HepG2 (cell line): ENCODE results near the gene APC2. TPM values are rescaled to one million over a fixed set of nuclear protein-coding genes. Genes with fewer than 3 reads are reported as not detected.

ENCODE experiments used
- DPF2 ChIP-seq: sonication (generic); formaldehyde crosslinking; IDR thresholded peaks from 2 replicates; pipeline ENCODE4 v1.4.0; 2020; ENCODE audit warnings: mild to moderate bottlenecking, low read depth, missing genetic modification reagents, borderline replicate concordance
- FOXA3 ChIP-seq: IDR thresholded peaks from 2 replicates; pipeline ENCODE4 v1.6.1; 2016; ENCODE audit warnings: missing genetic modification reagents, missing compliant biosample characterization
- HDAC2 ChIP-seq: sonication (generic); formaldehyde crosslinking; IDR thresholded peaks from 2 replicates; pipeline ENCODE4 v1.4.0; 2020; ENCODE audit warnings: missing genetic modification reagents
- RAD51 ChIP-seq: fragments of 450-650 bp; IDR thresholded peaks from 2 replicates; pipeline ENCODE4 v1.6.1; 2016; ENCODE audit warnings: borderline replicate concordance
- SALL1 ChIP-seq: sonication (generic); formaldehyde crosslinking; IDR thresholded peaks from 2 replicates; pipeline ENCODE4 v1.8.0; 2022; ENCODE audit warnings: mild to moderate bottlenecking, missing genetic modification reagents
- SMAD3 ChIP-seq: sonication (generic); formaldehyde crosslinking; IDR thresholded peaks from 2 replicates; pipeline ENCODE4 v1.4.0; 2020; ENCODE audit warnings: missing genetic modification reagents
- TBL1XR1 ChIP-seq: fragments of 150-350 bp; IDR thresholded peaks from 2 replicates; pipeline ENCODE4 v1.6.1; 2014; ENCODE audit warnings: borderline replicate concordance, low read length; ENCODE audit not compliant: partially characterized antibody
- ZEB1 ChIP-seq: IDR thresholded peaks from 2 replicates; pipeline ENCODE4 v1.6.1; 2012; ENCODE audit warnings: mild to moderate bottlenecking, low read depth, inconsistent platforms; ENCODE audit not compliant: insufficient replicate concordance
- ZFX ChIP-seq: sonication (generic); formaldehyde crosslinking; IDR thresholded peaks from 2 replicates; pipeline ENCODE4 v1.4.0; 2020; ENCODE audit warnings: mild to moderate bottlenecking, low read depth, missing genetic modification reagents, moderate library complexity
- ZNF549 ChIP-seq: sonication (generic); formaldehyde crosslinking; IDR thresholded peaks from 2 replicates; pipeline ENCODE4 v1.5.0; 2020; ENCODE audit warnings: missing genetic modification reagents
- ZNF616 ChIP-seq: sonication (generic); formaldehyde crosslinking; IDR thresholded peaks from 2 replicates; pipeline ENCODE4 v1.5.0; 2020; ENCODE audit warnings: low read depth, mild to moderate bottlenecking, missing genetic modification reagents
- ZNF670 ChIP-seq: sonication (generic); formaldehyde crosslinking; IDR thresholded peaks from 2 replicates; pipeline ENCODE4 v1.8.0; 2022; ENCODE audit warnings: mild to moderate bottlenecking, missing genetic modification reagents, borderline replicate concordance
- ZNF747 ChIP-seq: sonication (generic); formaldehyde crosslinking; IDR thresholded peaks from 2 replicates; pipeline ENCODE4 v1.8.1; 2023; ENCODE audit warnings: missing genetic modification reagents, mild to moderate bottlenecking, borderline replicate concordance
- polyA plus RNA-seq, 8 experiments: library from polyadenylated mRNA; depleted of rRNA in 3 of 8; stranded (reverse) in 7 of 8; unstranded in 1 of 8; fragments of >200 nt; fragmentation: Illumina TruSeq in 4 of 8; extraction: Trizol in 4 of 8; gene quantifications; 2 replicates each; pipeline versions ENCODE4 v1.2.1 to v1.2.3, GENCODE V29; 2011 to 2016; ENCODE audit warnings: low read depth in 4 of 8, missing spikeins in 1 of 8, mixed read lengths in 1 of 8; ENCODE audit not compliant: insufficient read depth in 1 of 8
- total RNA-seq, 5 experiments: library from RNA; depleted of rRNA; stranded (reverse); fragments of >200 nt; fragmentation: Illumina TruSeq; extraction: Trizol; gene quantifications; 2 replicates each; pipeline ENCODE4 v1.2.3, GENCODE V29; 2016; ENCODE audit warnings: low read depth in 1 of 5
- TF ChIP-seq, protein P1 (sequence below): IDR thresholded peaks from 2 replicates; pipeline ENCODE4 v1.6.1; 2016; ENCODE audit warnings: missing compliant biosample characterization, missing genetic modification reagents, borderline replicate concordance
- TF ChIP-seq, protein P2 (sequence below): sonication (generic); formaldehyde crosslinking; IDR thresholded peaks from 2 replicates; pipeline ENCODE4 v1.4.0; 2020; ENCODE audit warnings: missing genetic modification reagents, borderline replicate concordance

Gene APC2
- total and polyA plus RNA-seq, 2 of the 13 experiments (the other 11 are each of a cell fraction or from before 2014, with no cell fraction given): 0.08 to 0.22 TPM

DNA sequence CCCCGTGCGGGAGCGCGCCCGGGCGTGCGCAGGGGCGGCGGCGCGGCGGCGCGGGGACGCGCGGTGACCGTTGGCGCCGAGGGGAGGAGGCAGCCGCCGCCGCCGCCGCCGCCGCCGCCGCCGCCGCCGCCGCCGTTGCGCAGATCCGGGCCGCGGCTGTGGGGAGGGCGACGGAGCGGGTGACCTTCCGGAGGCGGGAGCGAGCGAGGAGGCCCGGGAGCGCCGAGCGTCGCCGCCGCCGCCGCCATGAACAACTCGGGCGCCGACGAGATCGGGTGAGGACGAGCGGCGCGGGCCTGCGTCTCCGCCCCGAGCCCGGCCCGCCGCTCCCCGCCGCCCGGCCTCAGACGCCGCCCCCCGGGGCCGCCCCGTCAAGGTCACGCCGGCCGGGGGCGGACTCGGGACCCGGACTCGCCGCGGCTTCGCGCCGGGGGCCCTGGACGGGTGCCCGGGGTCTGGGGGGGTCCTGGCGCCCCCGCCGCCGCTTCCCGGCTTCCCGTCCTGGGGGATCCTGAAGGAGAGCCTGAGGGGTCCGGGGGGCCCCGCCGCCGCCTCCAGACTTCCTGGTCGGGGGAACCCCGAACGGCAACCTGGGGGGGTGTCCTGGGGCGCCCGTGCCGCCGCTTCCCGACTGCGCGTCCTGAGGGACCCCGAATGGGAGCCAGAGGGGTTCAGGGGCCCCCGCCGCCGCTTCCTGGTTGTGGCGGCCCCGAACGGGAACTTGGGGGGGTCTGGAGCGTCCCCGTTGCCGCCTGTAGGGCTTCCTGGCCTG lies 42.2 kb upstream of the APC2 start, which contains the start of gene DAZAP1 (continued):
- TF ChIP-seq ZNF616 (CRISPR knock-in tag) (no peak), SALL1 (CRISPR knock-in tag) (no peak), TBL1XR1 (no peak), HDAC2 (no peak), ZNF670 (CRISPR knock-in tag) (no peak), ZEB1 (no peak), ZNF747 (CRISPR knock-in tag) (no peak), ZFX (CRISPR knock-in tag) (peak; percentile 30), ZNF549 (no peak), DPF2 (no peak), RAD51 (no peak), SMAD3 (no peak), FOXA3 (CRISPR knock-in tag) (no peak)
- TF ChIP-seq, protein P1, sequence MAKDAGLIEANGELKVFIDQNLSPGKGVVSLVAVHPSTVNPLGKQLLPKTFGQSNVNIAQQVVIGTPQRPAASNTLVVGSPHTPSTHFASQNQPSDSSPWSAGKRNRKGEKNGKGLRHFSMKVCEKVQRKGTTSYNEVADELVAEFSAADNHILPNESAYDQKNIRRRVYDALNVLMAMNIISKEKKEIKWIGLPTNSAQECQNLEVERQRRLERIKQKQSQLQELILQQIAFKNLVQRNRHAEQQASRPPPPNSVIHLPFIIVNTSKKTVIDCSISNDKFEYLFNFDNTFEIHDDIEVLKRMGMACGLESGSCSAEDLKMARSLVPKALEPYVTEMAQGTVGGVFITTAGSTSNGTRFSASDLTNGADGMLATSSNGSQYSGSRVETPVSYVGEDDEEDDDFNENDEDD: no peak
- TF ChIP-seq, protein P2, sequence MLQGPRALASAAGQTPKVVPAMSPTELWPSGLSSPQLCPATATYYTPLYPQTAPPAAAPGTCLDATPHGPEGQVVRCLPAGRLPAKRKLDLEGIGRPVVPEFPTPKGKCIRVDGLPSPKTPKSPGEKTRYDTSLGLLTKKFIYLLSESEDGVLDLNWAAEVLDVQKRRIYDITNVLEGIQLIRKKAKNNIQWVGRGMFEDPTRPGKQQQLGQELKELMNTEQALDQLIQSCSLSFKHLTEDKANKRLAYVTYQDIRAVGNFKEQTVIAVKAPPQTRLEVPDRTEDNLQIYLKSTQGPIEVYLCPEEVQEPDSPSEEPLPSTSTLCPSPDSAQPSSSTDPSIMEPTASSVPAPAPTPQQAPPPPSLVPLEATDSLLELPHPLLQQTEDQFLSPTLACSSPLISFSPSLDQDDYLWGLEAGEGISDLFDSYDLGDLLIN (CRISPR knock-in tag): no peak
